ENCODE data around the gene FRG2B. TPM values are rescaled to one million over a fixed set of nuclear protein-coding genes. Genes with fewer than 3 reads are reported as not detected.

The FRG2B gene
- total RNA-seq: not detected in 2 replicates

DNA sequence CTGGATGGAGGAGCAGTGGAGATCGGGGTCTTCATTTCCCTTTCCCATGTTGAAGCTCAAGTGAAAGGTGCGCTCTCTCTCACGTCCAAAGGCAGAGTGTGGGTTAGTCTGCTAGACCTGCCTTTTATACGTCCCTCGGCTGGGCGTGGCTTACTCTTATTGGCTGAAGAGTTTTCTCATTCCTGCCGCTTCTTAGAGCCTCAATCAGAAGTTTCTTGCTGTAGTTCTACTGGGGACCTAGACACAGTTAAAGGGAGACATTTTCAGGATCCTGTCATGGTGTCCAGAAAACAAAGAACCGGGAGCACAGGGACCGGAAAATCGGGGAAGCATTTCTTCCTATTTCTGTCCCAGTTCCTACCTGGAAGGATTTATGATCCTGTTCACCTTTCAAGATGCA, at the start of gene FRG2B:
Gene FRG2B (minus strand): TSS at position 101 of the 400 bp plus-strand sequence. CDS start 53 bp downstream, at position 48.

Other genes starting within 250 kb of the FRG2B start
- gene PAOX, start 247.5 kb downstream of the FRG2B start, total RNA-seq: 6.1 and 6.6 TPM in 2 replicates
- gene MTG1, start 232.6 kb downstream of the FRG2B start, total RNA-seq: 21.8 and 25.9 TPM in 2 replicates
- 0.17 and 0.63 TPM in 2 replicates for gene SPRN, start 202.2 kb downstream of the FRG2B start, total RNA-seq
- 3.7 and 4.7 TPM in 2 replicates for gene SCART1, start 172.8 kb downstream of the FRG2B start, total RNA-seq
- 0.47 and 0.52 TPM in 2 replicates for gene CYP2E1, start 99.4 kb downstream of the FRG2B start, total RNA-seq
- gene SYCE1, start 61.2 kb downstream of the FRG2B start, total RNA-seq: under 0.01 TPM in 1 of 2 replicates, not detected in the other

Measured in bronchial smooth muscle cell (primary cell).